H1 (cell line): Measurements from ENCODE around the gene POLR1G. TPM values are rescaled to one million over a fixed set of nuclear protein-coding genes. Genes with fewer than 3 reads are reported as not detected.

Experiments
- ATF2 ChIP-seq: IDR thresholded peaks from 2 replicates; pipeline ENCODE4 v1.6.1; 2012; ENCODE audit warnings: low read length, inconsistent platforms
- CHD1 ChIP-seq: IDR thresholded peaks from 2 replicates; pipeline ENCODE4 v1.6.1; 2012; ENCODE audit warnings: low read depth, low read length, improper control_type of control experiment
- CTCF ChIP-seq, 3 experiments: IDR thresholded peaks; 1 replicate in 2 of 3; 2 replicates in 1 of 3; pipeline versions ENCODE4 v1.5.1 to v1.6.1; 2011; ENCODE audit warnings: low read length in 3 of 3, mild to moderate bottlenecking in 3 of 3, inconsistent platforms in 2 of 3, low read depth in 1 of 3, moderate library complexity in 1 of 3; ENCODE audit not compliant: insufficient read depth in 1 of 3; ENCODE audit errors: control extremely low read depth in 1 of 3
- PHF8 ChIP-seq: fragments of 200-600 bp; sonication (generic); conservative IDR thresholded peaks from 2 replicates; pipeline ENCODE4 v1.7.1; 2012; ENCODE audit warnings: low read depth, mild to moderate bottlenecking, inconsistent platforms, low read length, moderate library complexity
- SP2 ChIP-seq: IDR thresholded peaks from 2 replicates; pipeline ENCODE4 v1.6.1; 2012; ENCODE audit warnings: mild to moderate bottlenecking, low read length, inconsistent platforms
- polyA plus RNA-seq, 7 experiments: library from polyadenylated mRNA; depleted of rRNA in 3 of 7; stranded (reverse) in 5 of 7; unstranded in 2 of 7; fragments of >200 nt in 5 of 7; fragments of 200-250 nt in 2 of 7; gene quantifications; 1 replicate in 5 of 7; 2 replicates in 1 of 7; 4 replicates in 1 of 7; pipeline versions ENCODE4 v1.2.1 to v1.2.3, GENCODE V29; 2011 to 2013; ENCODE audit warnings: missing spikeins in 2 of 7, mixed read lengths in 2 of 7
- total RNA-seq: library from RNA; stranded (reverse); fragmentation: NEBNext Ultra II Directional; extraction: Animal tissue kit (Norgen Biotek cat#: 25700); gene quantifications from 2 replicates; pipeline ENCODE4 v1.2.1, GENCODE V29; 2021

Gene POLR1G
- total and polyA plus RNA-seq, 2 of the 8 experiments (the other 6 are each of a cell fraction or from before 2014, with no cell fraction given): 16.8 to 34.8 TPM

DNA sequence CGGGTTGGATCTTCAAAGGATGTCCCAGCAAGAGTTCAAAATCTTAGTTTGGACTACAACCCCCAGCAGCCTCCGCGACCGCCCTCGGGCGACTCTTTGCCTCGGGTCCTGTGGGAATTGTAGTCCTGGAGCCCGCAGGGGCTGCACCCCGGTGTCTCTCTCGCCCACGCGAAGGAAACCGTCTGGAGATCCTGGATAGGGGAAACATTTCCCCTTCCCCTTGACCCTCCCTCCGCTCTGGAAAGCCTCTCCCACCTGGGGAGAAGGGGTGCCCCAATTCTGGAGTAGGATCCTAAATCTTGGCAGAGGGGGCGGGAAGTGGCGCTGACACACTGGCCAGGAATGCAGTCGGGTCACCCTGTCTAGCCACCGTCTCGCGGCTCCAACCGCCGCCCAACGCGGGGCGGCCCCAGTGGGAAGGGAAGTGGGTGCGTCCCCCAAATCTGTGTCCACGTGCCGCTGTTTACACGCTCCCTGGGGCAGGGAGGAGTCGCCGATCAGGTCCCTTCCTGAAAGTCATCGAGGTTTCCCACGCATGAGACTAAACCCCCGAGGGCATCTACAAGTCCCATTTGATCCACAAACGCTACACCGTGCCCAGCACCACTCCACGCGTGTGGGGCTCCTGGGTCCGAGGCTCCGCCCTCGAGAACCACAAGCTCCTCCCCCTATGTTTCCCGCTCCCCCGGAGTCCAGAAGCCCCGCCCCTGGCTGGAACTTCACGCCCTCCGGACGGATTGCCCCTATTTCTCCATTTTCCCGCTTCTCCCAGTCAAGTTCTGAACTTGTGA lies 814 bp upstream of the POLR1G start (continued):
- TF ChIP-seq PHF8 (no peak; the same call in none of the 2 replicates), CTCF (IDR thresholded peaks at IDR 0.05; ENCODE audit: control extremely low read depth in 1 of 3, insufficient read depth in 1 of 3, low read depth in 1 of 3, low read length in 3 of 3) (no peak), ATF2 (no peak), CHD1 (no peak), SP2 (no peak)
